GM23338 (cell line): ENCODE results near the gene MAP3K5. TPM values are rescaled to one million over a fixed set of nuclear protein-coding genes. Genes with fewer than 3 reads are reported as not detected.

Experiments used
- ATAC-seq: fragments of 200-7000 bp; cut with Tn5 transposase; 3 replicates; pipeline ENCODE4 v1.9.1; 2020
- DNase-seq: peaks from one replicate; pipeline ENCODE4 v3.0.0-alpha.2; 2015; ENCODE audit warnings: low spot score
- H2AFZ ChIP-seq: fragments of 200-600 bp; sonication (generic); 2 replicates; pipeline ENCODE4 v1.8.0; 2016; ENCODE audit warnings: antibody characterized with exemption, mild to moderate bottlenecking, moderate library complexity
- H3F3A ChIP-seq: fragments of 200-600 bp; sonication (generic); replicated peaks from 2 replicates; pipeline ENCODE4 v1.8.0; 2017; ENCODE audit warnings: antibody characterized with exemption, mixed run types, low read depth
- H3K27ac ChIP-seq: fragments of 200-600 bp; sonication (generic); 2 replicates; pipeline ENCODE4 v1.6.1; 2016; ENCODE audit warnings: low read depth
- H3K27me3 ChIP-seq: fragments of 200-600 bp; sonication (generic); 2 replicates; pipeline ENCODE4 v1.8.0; 2016; ENCODE audit warnings: mild to moderate bottlenecking, mixed run types, moderate library complexity; ENCODE audit not compliant: insufficient read depth
- H3K36me3 ChIP-seq: fragments of 200-600 bp; sonication (generic); 2 replicates; pipeline ENCODE4 v1.8.0; 2016; ENCODE audit warnings: mild to moderate bottlenecking; ENCODE audit not compliant: insufficient read depth
- H3K4me1 ChIP-seq: fragments of 200-600 bp; sonication (generic); 2 replicates; pipeline ENCODE4 v1.8.0; 2016; ENCODE audit warnings: mild to moderate bottlenecking, moderate library complexity; ENCODE audit not compliant: insufficient read depth
- H3K4me2 ChIP-seq: fragments of 200-600 bp; sonication (generic); 2 replicates; pipeline ENCODE4 v1.7.1; 2017; ENCODE audit warnings: mixed run types
- H3K4me3 ChIP-seq: fragments of 200-600 bp; sonication (generic); 2 replicates; pipeline ENCODE4 v1.6.1; 2016; ENCODE audit warnings: mixed run types
- H3K79me2 ChIP-seq: fragments of 200-600 bp; sonication (generic); replicated peaks from 2 replicates; pipeline ENCODE4 v1.8.0; 2017; ENCODE audit warnings: mild to moderate bottlenecking; ENCODE audit not compliant: insufficient read depth
- H3K9me2 ChIP-seq: fragments of 200-600 bp; sonication (generic); 2 replicates; pipeline ENCODE4 v1.8.0; 2017; ENCODE audit not compliant: insufficient read depth
- H4K20me1 ChIP-seq: fragments of 200-600 bp; sonication (generic); replicated peaks from 2 replicates; pipeline ENCODE4 v1.8.0; 2017; ENCODE audit warnings: mild to moderate bottlenecking; ENCODE audit not compliant: insufficient read depth
- H3K27ac Mint-ChIP-seq: 2 replicates; pipeline ENCODE4 v1.8.0; 2020; ENCODE audit warnings: inconsistent platforms, mild to moderate bottlenecking, moderate library complexity, mixed read lengths
- H3K27me3 Mint-ChIP-seq: 3 replicates; pipeline ENCODE4 v1.8.0; 2022; ENCODE audit warnings: low read depth, mild to moderate bottlenecking, moderate library complexity, mixed read lengths, inconsistent platforms; ENCODE audit not compliant: insufficient read depth, poor library complexity
- H3K36me3 Mint-ChIP-seq: 3 replicates; pipeline ENCODE4 v1.8.0; 2021; ENCODE audit warnings: low read depth, mild to moderate bottlenecking, inconsistent platforms, moderate library complexity, mixed read lengths
- H3K4me1 Mint-ChIP-seq: 3 replicates; pipeline ENCODE4 v1.8.0; 2020; ENCODE audit warnings: mild to moderate bottlenecking, inconsistent platforms, mixed read lengths
- H3K4me3 Mint-ChIP-seq: 3 replicates; pipeline ENCODE4 v1.8.0; 2021; ENCODE audit warnings: moderate library complexity, mild to moderate bottlenecking, inconsistent platforms, mixed read lengths
- H3K9me3 Mint-ChIP-seq: 3 replicates; pipeline ENCODE4 v1.8.0; 2020; ENCODE audit warnings: moderate library complexity, mild to moderate bottlenecking, inconsistent platforms, mixed read lengths
- JUNB ChIP-seq: IDR thresholded peaks from one replicate; pipeline ENCODE4 v1.6.1; 2016; ENCODE audit warnings: antibody characterized with exemption; ENCODE audit not compliant: unreplicated experiment
- POLR2AphosphoS5 ChIP-seq: IDR thresholded peaks from 2 replicates; pipeline ENCODE4 v1.6.1; 2016; ENCODE audit warnings: antibody characterized with exemption, low read depth
- STAT1 ChIP-seq: IDR thresholded peaks from one replicate; pipeline ENCODE4 v1.6.1; 2016; ENCODE audit warnings: antibody characterized with exemption; ENCODE audit not compliant: unreplicated experiment
- ZNF114 ChIP-seq: fragments of 250-450 bp; sonication (Bioruptor Pico); IDR thresholded peaks from 2 replicates; pipeline ENCODE4 v1.5.0; 2020; ENCODE audit warnings: mild to moderate bottlenecking, moderate library complexity
- ZNF331 ChIP-seq: fragments of 250-450 bp; sonication (Bioruptor Pico); IDR thresholded peaks from 2 replicates; pipeline ENCODE4 v1.5.0; 2020; ENCODE audit warnings: low read depth, mild to moderate bottlenecking, moderate library complexity
- polyA plus RNA-seq: library from polyadenylated mRNA; unstranded; fragments of >200 nt; fragmentation: Nextera tagmentation; extraction: Ambion mirVana; gene quantifications from 2 replicates; pipeline ENCODE4 v1.2.1, GENCODE V29; 2016
- total RNA-seq: library from RNA; depleted of rRNA; stranded (reverse); fragments of >200 nt; shearing (Covaris generic); gene quantifications from 2 replicates; pipeline ENCODE4 v1.2.3, GENCODE V29; 2014
- TF ChIP-seq, protein P1 (sequence below): IDR thresholded peaks from one replicate; pipeline ENCODE4 v1.6.1; 2018; ENCODE audit warnings: antibody characterized with exemption; ENCODE audit not compliant: unreplicated experiment
- TF ChIP-seq, protein P2 (sequence below): IDR thresholded peaks from 2 replicates; pipeline ENCODE4 v1.6.1; 2016; ENCODE audit warnings: antibody characterized with exemption
- TF ChIP-seq, protein P3 (sequence below): fragments of 250-450 bp; sonication (Bioruptor Pico); IDR thresholded peaks from 2 replicates; pipeline ENCODE4 v1.5.0; 2020; ENCODE audit warnings: mild to moderate bottlenecking, moderate library complexity

The MAP3K5 gene
- total and polyA plus RNA-seq, 2 experiments from 2014 or later, result 0.76 to 2.8 TPM

DNA sequence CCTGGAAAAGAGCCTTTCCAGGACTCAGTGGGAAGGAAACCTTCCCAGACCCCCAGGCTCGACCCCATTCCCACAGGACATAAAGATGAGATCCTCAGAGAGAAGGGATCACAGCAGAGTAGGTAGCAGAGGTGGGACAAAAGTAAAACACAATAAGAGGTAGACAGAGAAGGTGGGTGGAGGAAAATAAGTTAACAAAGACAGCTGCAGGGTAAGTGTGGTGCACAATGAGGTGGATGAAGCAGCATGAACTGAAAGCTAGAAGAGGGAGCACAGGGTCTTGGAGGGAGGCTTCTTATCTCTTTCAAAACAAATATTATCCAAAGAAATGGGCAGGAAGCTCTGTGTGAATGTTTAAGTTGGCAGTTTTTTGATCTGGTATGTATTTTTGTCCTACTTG is 228.1 kb downstream of the MAP3K5 start (continued):
- TF ChIP-seq, protein P1, sequence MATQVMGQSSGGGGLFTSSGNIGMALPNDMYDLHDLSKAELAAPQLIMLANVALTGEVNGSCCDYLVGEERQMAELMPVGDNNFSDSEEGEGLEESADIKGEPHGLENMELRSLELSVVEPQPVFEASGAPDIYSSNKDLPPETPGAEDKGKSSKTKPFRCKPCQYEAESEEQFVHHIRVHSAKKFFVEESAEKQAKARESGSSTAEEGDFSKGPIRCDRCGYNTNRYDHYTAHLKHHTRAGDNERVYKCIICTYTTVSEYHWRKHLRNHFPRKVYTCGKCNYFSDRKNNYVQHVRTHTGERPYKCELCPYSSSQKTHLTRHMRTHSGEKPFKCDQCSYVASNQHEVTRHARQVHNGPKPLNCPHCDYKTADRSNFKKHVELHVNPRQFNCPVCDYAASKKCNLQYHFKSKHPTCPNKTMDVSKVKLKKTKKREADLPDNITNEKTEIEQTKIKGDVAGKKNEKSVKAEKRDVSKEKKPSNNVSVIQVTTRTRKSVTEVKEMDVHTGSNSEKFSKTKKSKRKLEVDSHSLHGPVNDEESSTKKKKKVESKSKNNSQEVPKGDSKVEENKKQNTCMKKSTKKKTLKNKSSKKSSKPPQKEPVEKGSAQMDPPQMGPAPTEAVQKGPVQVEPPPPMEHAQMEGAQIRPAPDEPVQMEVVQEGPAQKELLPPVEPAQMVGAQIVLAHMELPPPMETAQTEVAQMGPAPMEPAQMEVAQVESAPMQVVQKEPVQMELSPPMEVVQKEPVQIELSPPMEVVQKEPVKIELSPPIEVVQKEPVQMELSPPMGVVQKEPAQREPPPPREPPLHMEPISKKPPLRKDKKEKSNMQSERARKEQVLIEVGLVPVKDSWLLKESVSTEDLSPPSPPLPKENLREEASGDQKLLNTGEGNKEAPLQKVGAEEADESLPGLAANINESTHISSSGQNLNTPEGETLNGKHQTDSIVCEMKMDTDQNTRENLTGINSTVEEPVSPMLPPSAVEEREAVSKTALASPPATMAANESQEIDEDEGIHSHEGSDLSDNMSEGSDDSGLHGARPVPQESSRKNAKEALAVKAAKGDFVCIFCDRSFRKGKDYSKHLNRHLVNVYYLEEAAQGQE, result no peak
- TF ChIP-seq JUNB, result no peak
- TF ChIP-seq ZNF331 (CRISPR knock-in tag), result no peak
- TF ChIP-seq, protein P2, sequence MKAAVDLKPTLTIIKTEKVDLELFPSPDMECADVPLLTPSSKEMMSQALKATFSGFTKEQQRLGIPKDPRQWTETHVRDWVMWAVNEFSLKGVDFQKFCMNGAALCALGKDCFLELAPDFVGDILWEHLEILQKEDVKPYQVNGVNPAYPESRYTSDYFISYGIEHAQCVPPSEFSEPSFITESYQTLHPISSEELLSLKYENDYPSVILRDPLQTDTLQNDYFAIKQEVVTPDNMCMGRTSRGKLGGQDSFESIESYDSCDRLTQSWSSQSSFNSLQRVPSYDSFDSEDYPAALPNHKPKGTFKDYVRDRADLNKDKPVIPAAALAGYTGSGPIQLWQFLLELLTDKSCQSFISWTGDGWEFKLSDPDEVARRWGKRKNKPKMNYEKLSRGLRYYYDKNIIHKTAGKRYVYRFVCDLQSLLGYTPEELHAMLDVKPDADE, result no peak

DNA sequence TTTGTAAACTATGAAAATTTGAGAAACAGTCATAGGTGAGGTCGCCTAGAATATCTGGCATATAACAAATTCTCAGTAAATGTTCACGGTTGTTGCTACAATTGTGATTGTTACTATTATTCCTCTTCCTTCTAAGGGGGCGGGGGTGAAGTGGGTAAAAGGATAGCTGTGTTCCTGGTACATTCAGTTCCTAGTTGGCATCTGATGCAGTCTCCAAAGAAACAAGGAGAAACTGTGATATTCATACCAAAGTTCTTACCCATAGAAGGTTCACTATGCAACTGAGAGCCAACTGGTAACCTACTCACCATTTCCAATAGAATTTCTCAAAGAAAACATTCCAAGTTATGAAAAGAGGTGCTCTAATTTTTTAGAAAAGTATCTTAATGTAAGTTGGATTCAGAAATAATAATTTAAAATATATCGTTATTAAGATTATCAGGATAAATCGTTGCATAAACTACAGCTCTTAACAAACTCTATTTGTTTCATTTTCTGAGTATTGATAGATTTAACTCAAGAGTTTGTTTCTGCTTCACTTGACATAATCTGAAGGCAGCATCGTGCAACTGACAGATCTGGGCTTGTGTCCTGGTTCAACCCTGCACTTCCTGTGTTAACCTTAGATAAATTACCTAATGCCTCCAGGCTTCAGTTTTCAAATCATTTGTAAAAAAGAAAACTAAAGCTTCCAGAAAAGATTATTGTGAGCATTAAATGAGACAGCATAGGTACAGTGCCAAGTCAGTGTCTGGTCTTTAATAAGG is 228.7 kb downstream of the MAP3K5 start:
- H3K27ac Mint-ChIP-seq, result no peak overlapping the region
- H3K27me3 Mint-ChIP-seq, result no peaks in the 10 kb centered on the region
- no peak overlapping the region for H2AFZ ChIP-seq
- no peaks in the 10 kb centered on the region; the same call in 2 of the 3 replicates for H3K9me3 Mint-ChIP-seq
- H3K36me3 Mint-ChIP-seq, result no peaks in the 10 kb centered on the region
- no peak overlapping the region for H3K4me3 ChIP-seq
- no peaks in the 10 kb centered on the region for H4K20me1 ChIP-seq
- ATAC-seq, result no peak
- H3K4me1 Mint-ChIP-seq, result no peaks in the 10 kb centered on the region; the same call in 2 of the 3 replicates
- no peaks in the 10 kb centered on the region for H3F3A ChIP-seq
- H3K4me3 Mint-ChIP-seq, result no peak overlapping the region
- no peak overlapping the region for H3K4me2 ChIP-seq
- H3K27me3 ChIP-seq, result no peaks in the 10 kb centered on the region
- no peak for DNase-seq
- H3K4me1 ChIP-seq, result no peaks in the 10 kb centered on the region
- TF ChIP-seq ZNF114 (CRISPR knock-in tag), result no peak
- TF ChIP-seq ZNF331 (CRISPR knock-in tag), result no peak
- TF ChIP-seq STAT1, result no peak
- no peak for TF ChIP-seq POLR2AphosphoS5
- no peak for TF ChIP-seq JUNB
- TF ChIP-seq, protein P3, sequence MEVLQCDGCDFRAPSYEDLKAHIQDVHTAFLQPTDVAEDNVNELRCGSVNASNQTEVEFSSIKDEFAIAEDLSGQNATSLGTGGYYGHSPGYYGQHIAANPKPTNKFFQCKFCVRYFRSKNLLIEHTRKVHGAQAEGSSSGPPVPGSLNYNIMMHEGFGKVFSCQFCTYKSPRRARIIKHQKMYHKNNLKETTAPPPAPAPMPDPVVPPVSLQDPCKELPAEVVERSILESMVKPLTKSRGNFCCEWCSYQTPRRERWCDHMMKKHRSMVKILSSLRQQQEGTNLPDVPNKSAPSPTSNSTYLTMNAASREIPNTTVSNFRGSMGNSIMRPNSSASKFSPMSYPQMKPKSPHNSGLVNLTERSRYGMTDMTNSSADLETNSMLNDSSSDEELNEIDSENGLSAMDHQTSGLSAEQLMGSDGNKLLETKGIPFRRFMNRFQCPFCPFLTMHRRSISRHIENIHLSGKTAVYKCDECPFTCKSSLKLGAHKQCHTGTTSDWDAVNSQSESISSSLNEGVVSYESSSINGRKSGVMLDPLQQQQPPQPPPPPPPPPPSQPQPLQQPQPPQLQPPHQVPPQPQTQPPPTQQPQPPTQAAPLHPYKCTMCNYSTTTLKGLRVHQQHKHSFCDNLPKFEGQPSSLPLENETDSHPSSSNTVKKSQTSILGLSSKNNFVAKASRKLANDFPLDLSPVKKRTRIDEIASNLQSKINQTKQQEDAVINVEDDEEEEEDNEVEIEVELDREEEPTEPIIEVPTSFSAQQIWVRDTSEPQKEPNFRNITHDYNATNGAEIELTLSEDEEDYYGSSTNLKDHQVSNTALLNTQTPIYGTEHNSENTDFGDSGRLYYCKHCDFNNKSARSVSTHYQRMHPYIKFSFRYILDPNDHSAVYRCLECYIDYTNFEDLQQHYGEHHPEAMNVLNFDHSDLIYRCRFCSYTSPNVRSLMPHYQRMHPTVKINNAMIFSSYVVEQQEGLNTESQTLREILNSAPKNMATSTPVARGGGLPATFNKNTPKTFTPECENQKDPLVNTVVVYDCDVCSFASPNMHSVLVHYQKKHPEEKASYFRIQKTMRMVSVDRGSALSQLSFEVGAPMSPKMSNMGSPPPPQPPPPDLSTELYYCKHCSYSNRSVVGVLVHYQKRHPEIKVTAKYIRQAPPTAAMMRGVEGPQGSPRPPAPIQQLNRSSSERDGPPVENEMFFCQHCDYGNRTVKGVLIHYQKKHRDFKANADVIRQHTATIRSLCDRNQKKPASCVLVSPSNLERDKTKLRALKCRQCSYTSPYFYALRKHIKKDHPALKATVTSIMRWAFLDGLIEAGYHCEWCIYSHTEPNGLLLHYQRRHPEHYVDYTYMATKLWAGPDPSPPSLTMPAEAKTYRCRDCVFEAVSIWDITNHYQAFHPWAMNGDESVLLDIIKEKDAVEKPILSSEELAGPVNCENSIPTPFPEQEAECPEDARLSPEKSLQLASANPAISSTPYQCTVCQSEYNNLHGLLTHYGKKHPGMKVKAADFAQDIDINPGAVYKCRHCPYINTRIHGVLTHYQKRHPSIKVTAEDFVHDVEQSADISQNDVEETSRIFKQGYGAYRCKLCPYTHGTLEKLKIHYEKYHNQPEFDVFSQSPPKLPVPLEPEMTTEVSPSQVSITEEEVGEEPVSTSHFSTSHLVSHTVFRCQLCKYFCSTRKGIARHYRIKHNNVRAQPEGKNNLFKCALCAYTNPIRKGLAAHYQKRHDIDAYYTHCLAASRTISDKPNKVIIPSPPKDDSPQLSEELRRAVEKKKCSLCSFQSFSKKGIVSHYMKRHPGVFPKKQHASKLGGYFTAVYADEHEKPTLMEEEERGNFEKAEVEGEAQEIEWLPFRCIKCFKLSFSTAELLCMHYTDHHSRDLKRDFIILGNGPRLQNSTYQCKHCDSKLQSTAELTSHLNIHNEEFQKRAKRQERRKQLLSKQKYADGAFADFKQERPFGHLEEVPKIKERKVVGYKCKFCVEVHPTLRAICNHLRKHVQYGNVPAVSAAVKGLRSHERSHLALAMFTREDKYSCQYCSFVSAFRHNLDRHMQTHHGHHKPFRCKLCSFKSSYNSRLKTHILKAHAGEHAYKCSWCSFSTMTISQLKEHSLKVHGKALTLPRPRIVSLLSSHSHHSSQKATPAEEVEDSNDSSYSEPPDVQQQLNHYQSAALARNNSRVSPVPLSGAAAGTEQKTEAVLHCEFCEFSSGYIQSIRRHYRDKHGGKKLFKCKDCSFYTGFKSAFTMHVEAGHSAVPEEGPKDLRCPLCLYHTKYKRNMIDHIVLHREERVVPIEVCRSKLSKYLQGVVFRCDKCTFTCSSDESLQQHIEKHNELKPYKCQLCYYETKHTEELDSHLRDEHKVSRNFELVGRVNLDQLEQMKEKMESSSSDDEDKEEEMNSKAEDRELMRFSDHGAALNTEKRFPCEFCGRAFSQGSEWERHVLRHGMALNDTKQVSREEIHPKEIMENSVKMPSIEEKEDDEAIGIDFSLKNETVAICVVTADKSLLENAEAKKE, result no peak
- TF ChIP-seq, protein P2, result no peak
- no peaks in the 10 kb centered on the region for H3K9me2 ChIP-seq
- no peak overlapping the region for H3K27ac ChIP-seq
- no peaks in the 10 kb centered on the region for H3K79me2 ChIP-seq
- H3K36me3 ChIP-seq, result no peaks in the 10 kb centered on the region
